Endothelial cell of umbilical vein (primary cell): Measurements from ENCODE around the gene FAM241B.

Experiments used
- EZH2 ChIP-seq: IDR thresholded peaks from 2 replicates; pipeline ENCODE4 v1.6.1; 2012; ENCODE audit warnings: borderline replicate concordance, low read depth, mild to moderate bottlenecking, moderate library complexity, low read length, inconsistent platforms; ENCODE audit not compliant: severe bottlenecking
- JUN ChIP-seq: IDR thresholded peaks from 2 replicates; pipeline ENCODE4 v1.6.1; 2011; ENCODE audit warnings: borderline replicate concordance, low read depth; ENCODE audit not compliant: insufficient read length, insufficient read depth
- MYC ChIP-seq: IDR thresholded peaks from one replicate; pipeline ENCODE4 v1.6.1; 2011; ENCODE audit warnings: mild to moderate bottlenecking, low read depth, low read length
- POLR2A ChIP-seq: IDR thresholded peaks from 2 replicates; pipeline ENCODE4 v1.6.1; 2012; ENCODE audit warnings: low read depth, mild to moderate bottlenecking, control low read depth, low read length
- POLR2AphosphoS5 ChIP-seq: IDR thresholded peaks from 2 replicates; pipeline ENCODE4 v1.6.1; 2012; ENCODE audit warnings: low read depth, mild to moderate bottlenecking, control low read depth, low read length, moderate library complexity; ENCODE audit not compliant: insufficient read depth
- TF ChIP-seq, protein P1 (sequence below), 2 donors: IDR thresholded peaks; 1 replicate in 1 of 2; 2 replicates in 1 of 2; pipeline ENCODE4 v1.5.1; 2011; ENCODE audit warnings: low read length in 2 of 2, mild to moderate bottlenecking in 2 of 2, moderate library complexity in 2 of 2, control low read depth in 1 of 2, inconsistent platforms in 1 of 2, low read depth in 1 of 2; ENCODE audit not compliant: insufficient read depth in 1 of 2; ENCODE audit errors: extremely low read depth in 1 of 2

- TF ChIP-seq, protein P1, sequence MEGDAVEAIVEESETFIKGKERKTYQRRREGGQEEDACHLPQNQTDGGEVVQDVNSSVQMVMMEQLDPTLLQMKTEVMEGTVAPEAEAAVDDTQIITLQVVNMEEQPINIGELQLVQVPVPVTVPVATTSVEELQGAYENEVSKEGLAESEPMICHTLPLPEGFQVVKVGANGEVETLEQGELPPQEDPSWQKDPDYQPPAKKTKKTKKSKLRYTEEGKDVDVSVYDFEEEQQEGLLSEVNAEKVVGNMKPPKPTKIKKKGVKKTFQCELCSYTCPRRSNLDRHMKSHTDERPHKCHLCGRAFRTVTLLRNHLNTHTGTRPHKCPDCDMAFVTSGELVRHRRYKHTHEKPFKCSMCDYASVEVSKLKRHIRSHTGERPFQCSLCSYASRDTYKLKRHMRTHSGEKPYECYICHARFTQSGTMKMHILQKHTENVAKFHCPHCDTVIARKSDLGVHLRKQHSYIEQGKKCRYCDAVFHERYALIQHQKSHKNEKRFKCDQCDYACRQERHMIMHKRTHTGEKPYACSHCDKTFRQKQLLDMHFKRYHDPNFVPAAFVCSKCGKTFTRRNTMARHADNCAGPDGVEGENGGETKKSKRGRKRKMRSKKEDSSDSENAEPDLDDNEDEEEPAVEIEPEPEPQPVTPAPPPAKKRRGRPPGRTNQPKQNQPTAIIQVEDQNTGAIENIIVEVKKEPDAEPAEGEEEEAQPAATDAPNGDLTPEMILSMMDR (IDR thresholded peaks at IDR 0.05; ENCODE audit: extremely low read depth in 1 of 2, insufficient read depth in 1 of 2, low read depth in 1 of 2, low read length in 2 of 2): no peak
- TF ChIP-seq POLR2A (no peak), JUN (no peak), MYC (no peak), POLR2AphosphoS5 (no peak), EZH2 (no peak)
These were observed 11.3 kb upstream of the FAM241B start for GRCh38 chr10:69618746-69619145.
